ENCODE measurements around the gene ILDR2. TPM values are rescaled to one million over a fixed set of nuclear protein-coding genes. Genes with fewer than 3 reads are reported as not detected.

Gene ILDR2
- total RNA-seq, 2 donors from 2014 or later: 1.00 to 1.4 TPM

DNA sequence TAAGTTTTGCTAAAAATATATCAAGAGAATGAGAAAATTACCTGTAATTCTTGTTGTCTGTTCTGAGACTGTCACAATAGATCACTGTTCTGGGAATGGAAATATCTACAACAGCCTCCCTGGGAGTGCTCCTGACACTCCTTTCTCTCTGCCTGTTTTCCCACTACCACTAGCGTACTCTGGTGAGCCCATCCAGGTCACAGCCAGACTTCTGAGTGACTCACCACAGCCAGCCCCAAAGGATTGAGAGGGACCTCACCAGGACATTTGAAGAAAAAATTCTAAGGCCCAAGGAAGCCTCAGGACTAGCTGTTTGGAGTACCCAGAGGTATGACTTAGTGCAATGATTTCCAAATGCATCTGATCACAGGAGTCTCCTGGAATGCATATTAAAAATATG lies 60.3 kb downstream of the ILDR2 start:
- Mint-ChIP-seq H3K9me3 (peaks cover 22% of the 10 kb centered on the region), H3K4me3 (no peak overlapping the region), H3K27me3 (ENCODE audit: insufficient read depth) (peaks cover 36% of the 10 kb centered on the region), H3K36me3 (ENCODE audit: low read depth) (peaks cover 4% of the 10 kb centered on the region), H3K27ac (no peak overlapping the region), H3K4me1 (no peaks in the 10 kb centered on the region)
- H3K9ac ChIP-seq (ENCODE audit: extremely low read depth, low read length, poor library complexity, severe bottlenecking): no peak overlapping the region
- 85 to 100% methylated on average over 1 of the region's 1 CpG for WGBS, 2 experiments (ENCODE audit: insufficient coverage in 1 of 2, insufficient read length in 1 of 2)
- no peak overlapping the region for H3K4me3 ChIP-seq (ENCODE audit: low read length)
- TF ChIP-seq, protein P1, sequence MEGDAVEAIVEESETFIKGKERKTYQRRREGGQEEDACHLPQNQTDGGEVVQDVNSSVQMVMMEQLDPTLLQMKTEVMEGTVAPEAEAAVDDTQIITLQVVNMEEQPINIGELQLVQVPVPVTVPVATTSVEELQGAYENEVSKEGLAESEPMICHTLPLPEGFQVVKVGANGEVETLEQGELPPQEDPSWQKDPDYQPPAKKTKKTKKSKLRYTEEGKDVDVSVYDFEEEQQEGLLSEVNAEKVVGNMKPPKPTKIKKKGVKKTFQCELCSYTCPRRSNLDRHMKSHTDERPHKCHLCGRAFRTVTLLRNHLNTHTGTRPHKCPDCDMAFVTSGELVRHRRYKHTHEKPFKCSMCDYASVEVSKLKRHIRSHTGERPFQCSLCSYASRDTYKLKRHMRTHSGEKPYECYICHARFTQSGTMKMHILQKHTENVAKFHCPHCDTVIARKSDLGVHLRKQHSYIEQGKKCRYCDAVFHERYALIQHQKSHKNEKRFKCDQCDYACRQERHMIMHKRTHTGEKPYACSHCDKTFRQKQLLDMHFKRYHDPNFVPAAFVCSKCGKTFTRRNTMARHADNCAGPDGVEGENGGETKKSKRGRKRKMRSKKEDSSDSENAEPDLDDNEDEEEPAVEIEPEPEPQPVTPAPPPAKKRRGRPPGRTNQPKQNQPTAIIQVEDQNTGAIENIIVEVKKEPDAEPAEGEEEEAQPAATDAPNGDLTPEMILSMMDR (conservative IDR thresholded peaks at IDR 0.05): no peak
- H3K27ac ChIP-seq (ENCODE audit: low read depth, low read length): no peak overlapping the region
- H3K36me3 ChIP-seq (ENCODE audit: control insufficient read depth, insufficient read depth, low read length): no peaks in the 10 kb centered on the region
- H3K27me3 ChIP-seq (ENCODE audit: control insufficient read depth, insufficient read depth, low read length, poor library complexity, severe bottlenecking): peaks cover 30% of the 10 kb centered on the region
- H3K4me1 ChIP-seq (ENCODE audit: control insufficient read depth, insufficient read depth, low read length): no peaks in the 10 kb centered on the region
- DNase-seq: no peak
- H3K9me3 ChIP-seq (ENCODE audit: control insufficient read depth, low read length): peaks cover 25% of the 10 kb centered on the region

DNA sequence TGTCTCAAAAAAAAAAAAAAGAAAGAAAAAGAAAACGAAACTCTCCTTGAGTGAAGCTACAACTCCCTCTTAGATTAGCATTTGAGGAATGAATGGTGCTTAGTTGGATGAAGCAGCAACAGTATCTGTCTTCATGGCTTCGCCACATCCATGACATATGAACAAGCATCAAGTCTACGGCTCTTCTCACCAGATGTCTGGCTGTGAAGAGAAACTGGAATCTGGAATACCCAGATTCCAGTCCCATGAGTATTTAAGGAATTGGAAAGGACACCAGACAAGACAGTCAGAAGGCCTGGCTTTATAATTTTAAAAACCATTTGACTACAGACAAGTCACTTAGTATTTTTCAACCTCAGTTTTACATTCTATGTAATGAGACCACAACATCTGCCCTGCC lies 61.2 kb downstream of the ILDR2 start:
- Histone ChIP-seq H3K27ac (ENCODE audit: low read depth, low read length) (no peak overlapping the region), H3K4me1 (ENCODE audit: control insufficient read depth, insufficient read depth, low read length) (no peaks in the 10 kb centered on the region), H3K9me3 (ENCODE audit: control insufficient read depth, low read length) (peaks cover 25% of the 10 kb centered on the region), H3K36me3 (ENCODE audit: control insufficient read depth, insufficient read depth, low read length) (no peaks in the 10 kb centered on the region), H3K4me3 (ENCODE audit: low read length) (no peak overlapping the region), H3K9ac (ENCODE audit: extremely low read depth, low read length, poor library complexity, severe bottlenecking) (no peak overlapping the region), H3K27me3 (ENCODE audit: control insufficient read depth, insufficient read depth, low read length, poor library complexity, severe bottlenecking) (peaks cover 21% of the 10 kb centered on the region)
- H3K36me3 Mint-ChIP-seq (ENCODE audit: low read depth): peaks cover 4% of the 10 kb centered on the region
- no peak overlapping the region for H3K27ac Mint-ChIP-seq
- peaks cover 27% of the 10 kb centered on the region for H3K27me3 Mint-ChIP-seq (ENCODE audit: insufficient read depth)
- no peaks in the 10 kb centered on the region for H3K4me1 Mint-ChIP-seq
- peaks cover 22% of the 10 kb centered on the region for H3K9me3 Mint-ChIP-seq
- no peak overlapping the region for H3K4me3 Mint-ChIP-seq
- WGBS, 2 experiments (ENCODE audit: insufficient coverage in 1 of 2, insufficient read length in 1 of 2): 86 to 100% methylated on average over 1 to 3 of the region's 3 CpGs
- no peak for DNase-seq
- TF ChIP-seq, protein P1 (conservative IDR thresholded peaks at IDR 0.05): no peak

DNA sequence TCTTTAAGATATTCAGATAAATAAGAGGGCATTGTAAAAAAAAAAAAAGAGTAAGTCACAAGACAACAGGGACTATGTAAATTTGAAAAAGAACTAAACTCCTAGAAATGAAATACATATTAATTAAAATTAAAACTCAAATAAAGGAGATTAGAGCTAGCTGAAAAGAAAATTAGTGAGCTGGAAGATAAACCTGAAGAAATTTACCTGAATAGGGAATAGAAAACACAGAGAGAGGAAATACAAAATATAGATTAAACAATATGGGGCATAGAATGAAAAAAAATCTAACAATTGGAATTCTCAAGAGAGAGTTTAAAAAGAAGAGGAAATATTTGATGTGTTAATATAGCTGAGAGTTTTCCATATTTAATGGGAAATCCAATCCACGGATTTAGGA lies 63.7 kb downstream of the ILDR2 start:
- TF ChIP-seq, protein P1 (conservative IDR thresholded peaks at IDR 0.05): no peak
- Mint-ChIP-seq H3K27me3 (ENCODE audit: insufficient read depth) (peaks cover 5% of the 10 kb centered on the region), H3K27ac (no peak overlapping the region), H3K4me1 (no peaks in the 10 kb centered on the region), H3K4me3 (no peak overlapping the region), H3K36me3 (ENCODE audit: low read depth) (peaks cover 4% of the 10 kb centered on the region), H3K9me3 (peaks cover 22% of the 10 kb centered on the region)
- peaks cover 25% of the 10 kb centered on the region for H3K9me3 ChIP-seq (ENCODE audit: control insufficient read depth, low read length)
- no peak overlapping the region for H3K27ac ChIP-seq (ENCODE audit: low read depth, low read length)
- H3K4me1 ChIP-seq (ENCODE audit: control insufficient read depth, insufficient read depth, low read length): no peaks in the 10 kb centered on the region
- no peaks in the 10 kb centered on the region for H3K27me3 ChIP-seq (ENCODE audit: control insufficient read depth, insufficient read depth, low read length, poor library complexity, severe bottlenecking)
- no peak overlapping the region for H3K9ac ChIP-seq (ENCODE audit: extremely low read depth, low read length, poor library complexity, severe bottlenecking)
- DNase-seq: no peak
- H3K4me3 ChIP-seq (ENCODE audit: low read length): peak overlapping the region; percentile 65
- 100% methylated on average over 1 of the region's 1 CpG; no CpG with 5 or more reads in 1 of the 2 experiments for WGBS, 2 experiments (ENCODE audit: insufficient coverage in 1 of 2, insufficient read length in 1 of 2)
- H3K36me3 ChIP-seq (ENCODE audit: control insufficient read depth, insufficient read depth, low read length): no peaks in the 10 kb centered on the region
